ENCODE data around the gene TMED10.

- TF ChIP-seq MYC (IDR thresholded peaks at IDR 0.05; ENCODE audit: low read depth, low read length) (no peak), EZH2 (IDR thresholded peaks at IDR 0.05; ENCODE audit: borderline replicate concordance, low read depth, low read length, severe bottlenecking) (no peak), POLR2AphosphoS5 (IDR thresholded peaks at IDR 0.05; ENCODE audit: insufficient read depth, low read depth, low read length) (no peak), JUN (IDR thresholded peaks at IDR 0.05; ENCODE audit: borderline replicate concordance, insufficient read depth, insufficient read length, low read depth) (no peak), POLR2A (IDR thresholded peaks at IDR 0.05; ENCODE audit: low read depth, low read length) (no peak)
- TF ChIP-seq, protein P1, sequence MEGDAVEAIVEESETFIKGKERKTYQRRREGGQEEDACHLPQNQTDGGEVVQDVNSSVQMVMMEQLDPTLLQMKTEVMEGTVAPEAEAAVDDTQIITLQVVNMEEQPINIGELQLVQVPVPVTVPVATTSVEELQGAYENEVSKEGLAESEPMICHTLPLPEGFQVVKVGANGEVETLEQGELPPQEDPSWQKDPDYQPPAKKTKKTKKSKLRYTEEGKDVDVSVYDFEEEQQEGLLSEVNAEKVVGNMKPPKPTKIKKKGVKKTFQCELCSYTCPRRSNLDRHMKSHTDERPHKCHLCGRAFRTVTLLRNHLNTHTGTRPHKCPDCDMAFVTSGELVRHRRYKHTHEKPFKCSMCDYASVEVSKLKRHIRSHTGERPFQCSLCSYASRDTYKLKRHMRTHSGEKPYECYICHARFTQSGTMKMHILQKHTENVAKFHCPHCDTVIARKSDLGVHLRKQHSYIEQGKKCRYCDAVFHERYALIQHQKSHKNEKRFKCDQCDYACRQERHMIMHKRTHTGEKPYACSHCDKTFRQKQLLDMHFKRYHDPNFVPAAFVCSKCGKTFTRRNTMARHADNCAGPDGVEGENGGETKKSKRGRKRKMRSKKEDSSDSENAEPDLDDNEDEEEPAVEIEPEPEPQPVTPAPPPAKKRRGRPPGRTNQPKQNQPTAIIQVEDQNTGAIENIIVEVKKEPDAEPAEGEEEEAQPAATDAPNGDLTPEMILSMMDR (IDR thresholded peaks at IDR 0.05; ENCODE audit: extremely low read depth in 1 of 2, insufficient read depth in 1 of 2, low read depth in 1 of 2, low read length in 2 of 2) = no peak
- TF ChIP-seq, protein P2, sequence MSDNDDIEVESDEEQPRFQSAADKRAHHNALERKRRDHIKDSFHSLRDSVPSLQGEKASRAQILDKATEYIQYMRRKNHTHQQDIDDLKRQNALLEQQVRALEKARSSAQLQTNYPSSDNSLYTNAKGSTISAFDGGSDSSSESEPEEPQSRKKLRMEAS (IDR thresholded peaks at IDR 0.05; ENCODE audit: insufficient read depth, insufficient read length) = no peak
Measured at GRCh38 chr14:75223664-75224154, 47.3 kb upstream of the TMED10 start.
